ENCODE measurements around the gene NDUFB8.

Gene NDUFB8

DNA sequence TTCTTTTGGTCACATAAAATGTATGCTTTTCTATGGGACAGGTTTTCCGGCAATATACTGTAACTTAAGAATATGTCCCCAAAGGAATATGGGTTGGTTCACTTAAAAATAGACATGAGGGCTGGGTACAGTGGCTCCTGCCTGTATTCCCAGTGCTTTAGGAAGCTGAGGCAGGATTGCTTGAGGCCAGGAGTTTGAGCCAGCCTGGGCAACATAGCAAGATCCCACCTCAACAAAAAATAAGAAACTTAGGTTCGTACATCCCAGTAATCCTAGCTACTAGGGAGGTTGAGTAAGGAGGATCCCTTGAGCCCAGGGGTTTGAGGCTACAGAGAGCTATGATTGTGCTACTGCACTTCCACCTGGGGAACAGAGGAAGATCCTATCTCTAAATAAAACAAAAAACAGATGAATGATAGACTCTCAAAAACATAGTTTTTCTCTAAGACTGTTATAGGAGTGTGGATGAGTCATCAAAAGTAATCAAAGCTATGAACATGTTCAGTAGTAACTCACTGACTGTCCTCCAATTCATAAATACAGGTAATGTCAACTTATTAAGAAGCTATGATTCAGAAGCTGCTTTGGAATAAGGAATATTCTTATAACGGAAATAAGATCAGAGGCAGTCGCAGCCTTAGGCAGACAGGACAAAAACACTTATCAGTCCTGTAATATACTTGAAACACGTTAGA lies 7.4 kb downstream of the NDUFB8 start:
- Histone ChIP-seq H3K4me3 (ENCODE audit: severe bottlenecking) (no peak overlapping the region), H3K27ac (ENCODE audit: poor library complexity, severe bottlenecking) (peak overlapping the region; percentile 6), H3K4me1 (ENCODE audit: insufficient read depth, poor library complexity, severe bottlenecking) (peaks cover 9% of the 10 kb centered on the region), H3K9me3 (ENCODE audit: severe bottlenecking) (no peaks in the 10 kb centered on the region), H3K27me3 (ENCODE audit: insufficient read depth, poor library complexity, severe bottlenecking) (no peaks in the 10 kb centered on the region), H3K36me3 (ENCODE audit: low read depth) (peaks cover 25% of the 10 kb centered on the region)
- DNase-seq (ENCODE audit: low spot score) (no peak), ATAC-seq (ENCODE audit: low read depth) (peak; percentile 50)
- TF ChIP-seq, protein P1, sequence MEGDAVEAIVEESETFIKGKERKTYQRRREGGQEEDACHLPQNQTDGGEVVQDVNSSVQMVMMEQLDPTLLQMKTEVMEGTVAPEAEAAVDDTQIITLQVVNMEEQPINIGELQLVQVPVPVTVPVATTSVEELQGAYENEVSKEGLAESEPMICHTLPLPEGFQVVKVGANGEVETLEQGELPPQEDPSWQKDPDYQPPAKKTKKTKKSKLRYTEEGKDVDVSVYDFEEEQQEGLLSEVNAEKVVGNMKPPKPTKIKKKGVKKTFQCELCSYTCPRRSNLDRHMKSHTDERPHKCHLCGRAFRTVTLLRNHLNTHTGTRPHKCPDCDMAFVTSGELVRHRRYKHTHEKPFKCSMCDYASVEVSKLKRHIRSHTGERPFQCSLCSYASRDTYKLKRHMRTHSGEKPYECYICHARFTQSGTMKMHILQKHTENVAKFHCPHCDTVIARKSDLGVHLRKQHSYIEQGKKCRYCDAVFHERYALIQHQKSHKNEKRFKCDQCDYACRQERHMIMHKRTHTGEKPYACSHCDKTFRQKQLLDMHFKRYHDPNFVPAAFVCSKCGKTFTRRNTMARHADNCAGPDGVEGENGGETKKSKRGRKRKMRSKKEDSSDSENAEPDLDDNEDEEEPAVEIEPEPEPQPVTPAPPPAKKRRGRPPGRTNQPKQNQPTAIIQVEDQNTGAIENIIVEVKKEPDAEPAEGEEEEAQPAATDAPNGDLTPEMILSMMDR (IDR thresholded peaks at IDR 0.05; ENCODE audit: poor library complexity, severe bottlenecking): no peak

- Histone ChIP-seq H3K9me3 (ENCODE audit: severe bottlenecking) (no peaks in the 10 kb centered on the region), H3K27me3 (ENCODE audit: insufficient read depth, poor library complexity, severe bottlenecking) (no peaks in the 10 kb centered on the region), H3K4me3 (ENCODE audit: severe bottlenecking) (no peak overlapping the region), H3K27ac (ENCODE audit: poor library complexity, severe bottlenecking) (peak overlapping the region; percentile 41), H3K4me1 (ENCODE audit: insufficient read depth, poor library complexity, severe bottlenecking) (peaks cover 9% of the 10 kb centered on the region), H3K36me3 (ENCODE audit: low read depth) (peaks cover 11% of the 10 kb centered on the region)
- ATAC-seq (ENCODE audit: low read depth): peak; percentile 77
- DNase-seq (ENCODE audit: low spot score): no peak
- TF ChIP-seq, protein P1 (IDR thresholded peaks at IDR 0.05; ENCODE audit: poor library complexity, severe bottlenecking): no peak
Measured at GRCh38 chr10:100520811-100521210, 8.9 kb downstream of the NDUFB8 start.

DNA sequence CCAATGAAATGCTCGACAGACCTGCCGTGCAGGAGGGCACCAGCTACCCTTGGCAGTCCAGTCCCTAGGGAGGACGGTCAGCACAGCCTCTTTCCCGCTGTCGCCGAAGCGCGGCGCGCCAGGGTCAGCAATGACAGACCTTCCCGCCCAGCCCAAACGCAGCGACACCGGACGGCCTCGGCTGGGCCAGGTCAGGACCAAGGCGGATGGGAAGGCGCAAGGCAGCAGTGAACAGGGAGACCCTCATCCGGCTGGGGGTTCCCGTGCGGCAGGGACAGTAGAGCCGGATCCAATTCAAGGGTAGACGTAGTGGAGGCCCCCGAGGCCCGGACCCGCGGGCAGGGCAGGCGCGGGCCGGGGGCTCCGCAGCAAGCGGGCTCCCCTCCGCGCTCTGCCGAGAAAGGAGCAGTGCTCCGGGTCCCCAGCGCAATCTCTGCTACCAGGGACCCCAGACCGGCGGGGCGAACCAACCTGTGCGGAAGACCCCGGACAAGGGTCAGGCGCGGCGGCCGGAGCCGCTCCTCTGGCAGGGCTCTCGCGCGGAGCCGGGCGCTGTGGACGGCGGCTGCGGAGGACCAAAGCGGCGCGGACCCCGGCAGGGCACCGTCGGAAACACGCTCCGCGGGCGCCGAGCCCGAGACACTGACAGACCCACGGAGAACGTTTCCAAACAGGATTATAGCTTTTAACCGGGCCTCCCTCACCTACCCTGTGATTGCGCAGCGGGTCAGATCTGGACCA lies 10.2 kb downstream of the NDUFB8 start, which contains the start of gene SEC31B:
Gene SEC31B, minus strand, starts transcription at position 551 of the 741 bp plus-strand sequence. CDS start 2,909 bp downstream, outside the sequence.
- H3K27me3 ChIP-seq (ENCODE audit: insufficient read depth, poor library complexity, severe bottlenecking): no peaks in the 10 kb centered on the region
- H3K36me3 ChIP-seq (ENCODE audit: low read depth): peaks cover 5% of the 10 kb centered on the region
- no peaks in the 10 kb centered on the region for H3K9me3 ChIP-seq (ENCODE audit: severe bottlenecking)
- TF ChIP-seq, protein P1 (IDR thresholded peaks at IDR 0.05; ENCODE audit: poor library complexity, severe bottlenecking): no peak
- H3K4me3 ChIP-seq (ENCODE audit: severe bottlenecking): no peak within 1 kb of the TSS
- H3K4me1 ChIP-seq (ENCODE audit: insufficient read depth, poor library complexity, severe bottlenecking): peaks cover 9% of the 10 kb centered on the region
- H3K27ac ChIP-seq (ENCODE audit: poor library complexity, severe bottlenecking): peak within 1 kb of the TSS; percentile 41
- DNase-seq (ENCODE audit: low spot score): no peak
- ATAC-seq (ENCODE audit: low read depth): no peak

DNA sequence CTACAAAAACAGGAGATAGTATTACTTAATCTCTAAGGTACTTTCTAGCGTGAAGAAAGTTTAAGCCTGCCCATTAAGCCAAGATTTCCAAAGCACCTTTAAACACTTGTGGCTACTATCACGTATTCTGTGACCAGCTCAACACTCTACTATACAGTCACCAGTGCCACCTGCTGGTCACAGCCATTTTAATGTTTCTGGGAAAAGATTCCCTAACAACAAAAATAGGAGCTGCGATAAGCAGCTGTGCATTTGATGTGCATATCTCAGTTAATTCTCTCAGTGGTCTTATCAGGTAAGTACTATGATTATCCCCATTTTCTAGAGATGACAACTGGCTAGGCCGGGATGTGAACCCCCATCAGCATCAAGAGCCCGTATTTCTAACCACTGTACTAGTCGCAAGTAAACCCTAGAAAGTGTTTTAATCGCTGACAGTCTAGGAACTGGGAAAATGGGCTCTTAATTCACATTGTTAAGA lies 10.9 kb downstream of the NDUFB8 start:
- H3K4me3 ChIP-seq (ENCODE audit: severe bottlenecking): no peak overlapping the region
- no peak for DNase-seq (ENCODE audit: low spot score)

More for the DNA sequence above, 10.9 kb downstream of the NDUFB8 start:
- H3K4me1 ChIP-seq (ENCODE audit: insufficient read depth, poor library complexity, severe bottlenecking): peaks cover 9% of the 10 kb centered on the region
- TF ChIP-seq, protein P1 (IDR thresholded peaks at IDR 0.05; ENCODE audit: poor library complexity, severe bottlenecking): peak; percentile 88
- H3K27me3 ChIP-seq (ENCODE audit: insufficient read depth, poor library complexity, severe bottlenecking): no peaks in the 10 kb centered on the region
- H3K9me3 ChIP-seq (ENCODE audit: severe bottlenecking): no peaks in the 10 kb centered on the region
- peak; percentile 47 for ATAC-seq (ENCODE audit: low read depth)
- no peak overlapping the region for H3K27ac ChIP-seq (ENCODE audit: poor library complexity, severe bottlenecking)
- peaks cover 5% of the 10 kb centered on the region; the same call in 1 of the 2 replicates for H3K36me3 ChIP-seq (ENCODE audit: low read depth)
